ENCODE measurements around the gene MFSD11. TPM values are rescaled to one million over a fixed set of nuclear protein-coding genes. Genes with fewer than 3 reads are reported as not detected.
"Not testable (repeated sequence)": the region's sequence is repeated elsewhere in the genome, so short reads cannot be mapped to it uniquely, and the experiment has no call there.

MFSD11 gene
- polyA plus RNA-seq, 3 donors = 25.4 to 28.6 (median 27.6) TPM

- no peak for DNase-seq (ENCODE audit: extremely low read depth in 1 of 11, low read depth in 9 of 11, low spot score in 4 of 11)
These were observed 43.4 kb downstream of the MFSD11 start for GRCh38 chr17:76781056-76781982.

DNA sequence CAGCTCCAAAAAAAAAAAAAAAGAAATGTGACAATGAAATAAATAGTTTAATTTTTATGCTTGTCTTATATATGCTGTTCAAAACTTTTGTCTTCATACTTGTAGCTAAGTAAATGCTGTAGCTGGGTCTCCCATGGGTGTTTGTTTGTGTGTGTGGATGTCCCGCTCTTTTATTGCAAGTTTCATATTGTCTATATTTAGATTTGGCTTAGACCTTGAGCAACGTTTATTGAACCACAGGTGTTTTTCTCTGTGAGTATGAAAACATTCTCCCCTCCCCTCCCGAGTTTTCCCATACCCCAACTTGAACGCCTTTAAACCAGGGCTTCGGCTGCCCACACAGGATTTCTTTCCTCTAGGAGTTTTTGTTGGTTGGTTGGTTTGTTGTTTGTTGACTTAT, 45.2 kb downstream of the MFSD11 start:
- no peak for DNase-seq (ENCODE audit: extremely low read depth in 1 of 11, low read depth in 9 of 11, low spot score in 4 of 11)

- no peak for DNase-seq (ENCODE audit: extremely low read depth in 1 of 11, low read depth in 9 of 11, low spot score in 4 of 11)
These were observed 47.0 kb downstream of the MFSD11 start for GRCh38 chr17:76784926-76785325.

GRCh38 chr17:76787866-76788265, 49.9 kb downstream of the MFSD11 start:
- not testable (repeated sequence) for DNase-seq (ENCODE audit: extremely low read depth in 1 of 11, low read depth in 9 of 11, low spot score in 4 of 11)

DNA sequence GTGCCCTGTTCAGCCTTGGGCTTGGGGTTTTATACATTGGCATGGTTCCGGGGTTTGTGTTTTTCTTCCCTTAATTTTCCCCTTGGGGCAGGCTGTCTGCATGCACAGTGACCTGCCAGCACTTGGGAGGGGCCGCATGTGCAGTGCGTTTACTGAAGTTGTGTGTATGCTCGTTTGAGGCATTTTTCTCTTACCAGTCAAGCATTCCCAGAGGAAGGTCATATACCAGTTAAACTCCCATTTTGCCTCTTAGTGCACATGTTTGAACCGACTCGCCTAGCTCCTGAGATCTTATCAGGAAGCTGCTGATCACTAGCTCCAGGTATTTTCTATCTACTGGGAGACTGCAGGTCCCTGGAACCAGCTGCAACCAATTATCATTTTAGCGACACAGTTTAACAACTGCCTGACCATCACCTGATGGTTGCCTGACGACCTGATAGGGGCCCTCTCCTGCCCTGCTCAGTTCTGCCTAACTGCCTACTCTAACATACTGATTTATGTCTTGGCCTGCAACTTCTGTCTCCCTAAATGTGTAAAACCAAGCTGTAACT, 51.4 kb downstream of the MFSD11 start:
- peak in 2 of 11 donors; percentile 3 to 20 for DNase-seq (ENCODE audit: extremely low read depth in 1 of 11, low read depth in 9 of 11, low spot score in 4 of 11)

DNA sequence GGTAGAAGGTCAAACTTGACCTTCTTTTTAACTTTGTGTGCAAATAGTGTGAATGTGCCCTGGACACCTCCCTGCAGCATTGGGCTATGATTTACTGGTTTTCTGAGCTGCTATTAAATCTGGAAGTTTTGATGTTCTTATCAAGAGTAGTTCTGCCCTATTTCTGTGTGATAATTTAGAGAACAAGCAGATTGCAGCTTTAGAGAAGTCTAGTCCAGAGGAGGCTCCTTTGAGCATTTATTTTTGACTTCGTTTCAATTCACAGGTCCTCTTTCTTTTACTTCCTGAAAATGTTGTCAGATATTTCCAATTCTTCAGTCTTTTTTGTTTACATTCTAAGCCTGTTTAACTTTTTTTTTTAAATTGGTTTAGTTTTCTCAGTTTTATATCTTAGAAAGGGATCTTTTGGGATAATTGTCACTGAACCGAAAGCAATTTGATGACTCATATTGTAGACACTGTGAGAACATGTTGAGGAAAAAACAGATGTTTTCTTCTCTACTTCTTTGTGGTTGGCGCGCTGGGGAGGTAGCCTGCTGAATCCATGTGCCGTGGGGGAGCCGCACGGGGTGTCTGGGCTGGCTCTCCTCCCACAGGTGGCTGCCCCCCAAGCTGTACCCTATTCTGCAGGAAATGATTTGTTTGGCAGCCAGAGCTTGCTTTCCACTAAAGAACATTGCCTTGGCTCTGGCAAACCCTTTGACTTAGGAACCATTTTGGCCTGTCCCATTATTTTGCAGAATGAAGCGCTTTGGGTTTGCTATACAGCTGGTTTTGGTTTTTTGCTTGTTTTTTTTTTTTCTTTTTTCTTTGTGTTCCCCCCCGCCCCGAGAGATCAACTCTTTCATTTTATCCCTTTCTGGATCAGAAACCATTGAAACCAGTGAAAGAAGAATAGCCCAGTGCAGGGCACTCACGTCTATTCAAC, 53.4 kb downstream of the MFSD11 start:
- DNase-seq (ENCODE audit: extremely low read depth in 1 of 11, low read depth in 9 of 11, low spot score in 4 of 11) = no peak

GRCh38 chr17:76792348-76792747, 54.4 kb downstream of the MFSD11 start:
- no peak for DNase-seq (ENCODE audit: extremely low read depth in 1 of 11, low read depth in 9 of 11, low spot score in 4 of 11)

- DNase-seq (ENCODE audit: extremely low read depth in 1 of 11, low read depth in 9 of 11, low spot score in 4 of 11) = no peak
These were observed 55.9 kb downstream of the MFSD11 start for GRCh38 chr17:76793775-76794174.

GRCh38 chr17:76796081-76796480, 58.2 kb downstream of the MFSD11 start:
- no peak for DNase-seq (ENCODE audit: extremely low read depth in 1 of 11, low read depth in 9 of 11, low spot score in 4 of 11)

DNA sequence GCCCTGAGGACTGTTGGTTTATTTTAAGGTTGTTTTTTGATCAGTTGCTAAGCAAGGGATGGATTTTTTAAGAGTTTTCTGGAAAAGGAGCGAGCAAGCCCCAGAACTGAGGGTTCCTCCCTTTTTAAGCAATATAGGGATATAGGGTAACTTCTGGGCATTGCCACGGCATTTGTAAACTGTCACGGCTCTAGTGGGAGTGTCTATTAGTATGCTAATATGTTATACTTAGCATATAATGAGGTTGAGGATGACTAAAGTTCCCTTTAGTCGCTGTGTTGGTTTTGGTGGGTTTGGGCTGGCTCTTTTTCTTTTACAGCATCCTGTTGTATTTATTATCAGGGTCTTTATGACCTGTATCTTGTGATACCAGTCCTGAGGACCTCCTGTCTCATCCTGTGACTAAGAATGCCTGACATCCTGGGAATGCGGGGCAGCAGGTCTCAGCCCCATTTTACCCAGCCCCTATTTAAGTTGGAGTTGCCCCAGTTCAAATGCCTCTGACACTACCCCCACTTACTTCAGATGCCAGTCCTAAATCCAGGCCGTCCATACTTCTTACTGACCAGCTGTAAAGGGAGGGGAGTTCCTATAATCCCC, 59.4 kb downstream of the MFSD11 start:
- no peak for DNase-seq (ENCODE audit: extremely low read depth in 1 of 11, low read depth in 9 of 11, low spot score in 4 of 11)

- no peak for DNase-seq (ENCODE audit: extremely low read depth in 1 of 11, low read depth in 9 of 11, low spot score in 4 of 11)
These were observed 63.8 kb downstream of the MFSD11 start for GRCh38 chr17:76801706-76802105.

GRCh38 chr17:76805319-76805718, 67.4 kb downstream of the MFSD11 start:
- no peak for DNase-seq (ENCODE audit: extremely low read depth in 1 of 11, low read depth in 9 of 11, low spot score in 4 of 11)

GRCh38 chr17:76806151-76806550, 68.2 kb downstream of the MFSD11 start:
- not testable (repeated sequence) for DNase-seq (ENCODE audit: extremely low read depth in 1 of 11, low read depth in 9 of 11, low spot score in 4 of 11)

DNA sequence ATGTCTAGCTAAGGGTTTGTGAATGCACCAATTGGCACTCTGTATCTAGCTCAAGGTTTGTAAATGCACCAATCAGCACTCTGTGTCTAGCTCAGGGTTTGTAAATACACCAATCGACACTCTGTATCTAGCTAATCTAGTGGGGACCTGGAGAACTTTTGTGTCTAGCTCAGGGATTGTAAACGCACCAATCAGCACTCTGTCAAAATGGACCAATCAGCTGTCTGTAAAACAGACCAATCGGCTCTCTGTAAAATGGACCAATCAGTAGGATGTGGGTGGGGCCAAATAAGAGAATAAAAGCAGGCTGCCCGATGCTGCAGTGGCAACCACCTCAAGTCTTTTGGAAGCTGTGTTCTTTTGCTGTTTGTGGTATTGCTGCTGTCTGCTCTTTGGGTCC, 68.8 kb downstream of the MFSD11 start:
- DNase-seq (ENCODE audit: extremely low read depth in 1 of 11, low read depth in 9 of 11, low spot score in 4 of 11) = not testable (repeated sequence)

DNA sequence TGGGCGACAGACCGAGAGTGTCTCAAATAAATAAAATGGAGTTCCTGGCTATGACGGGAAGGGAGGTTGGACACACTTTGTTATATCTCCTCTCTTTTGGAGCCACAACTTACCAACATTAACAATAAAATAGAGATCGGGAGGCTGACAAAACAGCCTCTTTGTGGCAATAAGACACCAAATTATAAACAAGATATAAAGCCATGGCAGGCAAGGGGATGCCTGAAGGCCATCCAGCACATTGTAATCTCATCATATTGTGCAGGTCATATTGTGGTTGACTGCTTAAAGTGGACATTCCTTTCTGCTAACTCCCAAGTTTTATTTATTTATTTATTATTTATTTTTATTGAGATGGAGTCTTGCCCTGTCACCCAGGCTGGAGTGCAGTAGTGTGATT, 70.4 kb downstream of the MFSD11 start:
- no peak for DNase-seq (ENCODE audit: extremely low read depth in 1 of 11, low read depth in 9 of 11, low spot score in 4 of 11)

DNA sequence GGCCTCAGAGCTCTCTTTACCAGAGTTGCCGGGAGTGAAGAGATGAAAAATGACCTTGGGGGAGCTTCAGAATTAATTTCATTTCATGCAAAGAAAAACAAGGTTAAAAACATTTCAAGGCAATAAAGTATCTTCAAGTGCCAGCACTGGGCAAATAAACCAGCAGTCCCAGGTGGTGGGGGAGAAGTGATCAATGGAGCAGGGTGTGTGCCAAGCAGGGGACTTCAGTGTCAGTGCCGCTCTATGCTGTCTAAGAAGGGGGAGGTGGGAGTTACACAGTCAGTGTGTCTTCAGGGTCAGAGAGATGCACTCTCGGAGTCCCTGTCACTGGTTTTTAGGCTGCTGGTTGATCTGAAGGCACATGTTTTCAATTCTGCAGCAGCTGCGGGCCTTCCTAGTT, 73.0 kb downstream of the MFSD11 start:
- DNase-seq (ENCODE audit: extremely low read depth in 1 of 11, low read depth in 9 of 11, low spot score in 4 of 11) = peak in 1 of 11 donors; percentile 23

GRCh38 chr17:76811834-76812233, 73.9 kb downstream of the MFSD11 start:
- no peak for DNase-seq (ENCODE audit: extremely low read depth in 1 of 11, low read depth in 9 of 11, low spot score in 4 of 11)

GRCh38 chr17:76812263-76812662, 74.3 kb downstream of the MFSD11 start:
- DNase-seq (ENCODE audit: extremely low read depth in 1 of 11, low read depth in 9 of 11, low spot score in 4 of 11) = no peak

DNA sequence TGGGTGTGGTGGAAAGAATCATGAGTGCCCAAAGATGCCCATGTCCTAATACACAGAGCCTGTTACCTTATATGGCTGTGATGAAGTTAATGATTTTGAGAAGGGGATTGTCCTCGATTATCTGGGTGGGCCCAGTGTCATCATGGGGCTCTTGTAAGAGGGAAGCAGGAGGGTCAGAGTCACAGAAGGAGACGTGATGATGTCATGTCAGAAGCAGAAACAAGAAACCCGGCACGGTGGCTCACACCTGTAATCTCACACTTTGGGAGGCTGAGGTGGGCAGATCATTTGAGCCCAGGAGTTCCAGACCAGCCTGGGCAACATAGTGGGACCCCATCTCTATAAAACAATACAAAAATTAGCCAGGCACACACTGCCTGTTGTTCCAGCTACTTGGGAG, 75.0 kb downstream of the MFSD11 start:
- no peak for DNase-seq (ENCODE audit: extremely low read depth in 1 of 11, low read depth in 9 of 11, low spot score in 4 of 11)

Measured in renal cortex interstitium (tissue), 11 donors.